HCT116 (cell line): ENCODE results near the gene CCDC172. TPM values are rescaled to one million over a fixed set of nuclear protein-coding genes. Genes with fewer than 3 reads are reported as not detected.

Source experiments
- ATAC-seq: fragments of 200-7000 bp; cut with Tn5 transposase; 2 replicates; pipeline ENCODE4 v1.9.1; 2020; ENCODE audit warnings: mild to moderate bottlenecking, moderate library complexity
- BruUV-seq: library from RNA; stranded (reverse); fragments of 400-500 nt; replicated peaks from 2 replicates; lab custom pipeline; 2021; lab: Mats Ljungman, UMichigan
- CTCF ChIA-PET: fragments of 300-600 bp; sonication (Branson Sonifier 250); formaldehyde crosslinking; loops from one replicate; lab custom pipeline; 2021; ENCODE audit warnings: antibody characterized with exemption; lab: Charles Lee
- POLR2A ChIA-PET: fragments of 300-600, 350-600 bp; sonication (Branson Sonifier 250); formaldehyde crosslinking; loops from one replicate; lab custom pipeline; 2021; ENCODE audit warnings: antibody characterized with exemption; lab: Charles Lee
- RAD21 ChIA-PET, 2 experiments: fragments of 300-600 bp; sonication (Branson Sonifier 250); formaldehyde crosslinking; loops; one replicate each; lab custom pipeline; 2023; ENCODE audit warnings: low total read pairs in 2 of 2; ENCODE audit not compliant: uncharacterized antibody in 2 of 2, unreplicated experiment in 2 of 2, low non-redundant PET in 1 of 2; lab: Charles Lee
- DNase-seq: peaks from one replicate; pipeline ENCODE4 v3.0.0-alpha.2; 2010; ENCODE audit warnings: low read depth, low spot score
- H2AFZ ChIP-seq: fragments of 200-600 bp; shearing (Covaris generic), sonication (generic); 2 replicates; pipeline ENCODE4 v1.6.1; 2017; ENCODE audit warnings: low read depth, mixed run types, mixed read lengths, antibody characterized with exemption, low read length; ENCODE audit not compliant: poor library complexity, severe bottlenecking
- H3K27ac ChIP-seq: 2 replicates; pipeline ENCODE4 v1.5.1; 2012; ENCODE audit warnings: low read depth, low read length
- H3K27me3 ChIP-seq: fragments of 200-600 bp; sonication (generic); 2 replicates; pipeline ENCODE4 v1.6.1; 2016; ENCODE audit warnings: mixed run types, low read length, mixed read lengths; ENCODE audit not compliant: insufficient read depth
- H3K36me3 ChIP-seq, 2 experiments: fragments of 200-500 bp in 1 of 2; fragments of 200-600 bp in 1 of 2; sonication (Bioruptor generic) in 1 of 2; sonication (generic) in 1 of 2; 2 replicates each; pipeline versions ENCODE4 v1.5.1 to v1.6.1; 2014 to 2016; ENCODE audit warnings: low read length in 2 of 2, inconsistent platforms in 1 of 2, mixed read lengths in 1 of 2, mixed run types in 1 of 2; ENCODE audit not compliant: insufficient read depth in 2 of 2, control insufficient read depth in 1 of 2
- H3K4me1 ChIP-seq, 2 experiments: fragments of 200-600 bp in 1 of 2; sonication (generic) in 1 of 2; 2 replicates each; pipeline versions ENCODE4 v1.5.1 to v1.6.1; 2012 to 2017; ENCODE audit warnings: low read length in 2 of 2, inconsistent platforms in 1 of 2, mild to moderate bottlenecking in 1 of 2, mixed read lengths in 1 of 2, mixed run types in 1 of 2, moderate library complexity in 1 of 2; ENCODE audit not compliant: insufficient read depth in 2 of 2, control insufficient read depth in 1 of 2
- H3K4me2 ChIP-seq: fragments of 200-600 bp; sonication (generic); 2 replicates; pipeline ENCODE4 v1.6.1; 2017; ENCODE audit warnings: mixed run types, low read length, mixed read lengths
- H3K4me3 ChIP-seq, 2 experiments: fragments of 200-600 bp in 1 of 2; sonication (generic) in 1 of 2; replicated peaks in 1 of 2; 2 replicates each; pipeline ENCODE4 v1.5.1; 2011 to 2016; ENCODE audit warnings: low read length in 2 of 2, control low read depth in 1 of 2, low read depth in 1 of 2, mild to moderate bottlenecking in 1 of 2, mixed read lengths in 1 of 2, mixed run types in 1 of 2
- H3K79me2 ChIP-seq: fragments of 200-600 bp; sonication (generic); 2 replicates; pipeline ENCODE4 v1.6.1; 2017; ENCODE audit warnings: mild to moderate bottlenecking, mixed run types, low read length, moderate library complexity, mixed read lengths; ENCODE audit not compliant: insufficient read depth
- H3K9ac ChIP-seq: fragments of 200-600 bp; sonication (generic); 2 replicates; pipeline ENCODE4 v1.6.1; 2016; ENCODE audit warnings: low read length, mixed read lengths
- H3K9me2 ChIP-seq: fragments of 200-600 bp; sonication (generic), shearing (Covaris generic); 2 replicates; pipeline ENCODE4 v1.6.1; 2017; ENCODE audit warnings: mixed run types, mild to moderate bottlenecking, moderate library complexity; ENCODE audit not compliant: insufficient read depth
- H3K9me3 ChIP-seq, 2 experiments: fragments of 200-500 bp in 1 of 2; fragments of 200-600 bp in 1 of 2; sonication (Bioruptor generic) in 1 of 2; sonication (generic) in 1 of 2; 2 replicates each; pipeline ENCODE4 v1.6.1; 2014 to 2017; ENCODE audit warnings: low read length in 2 of 2, mixed read lengths in 2 of 2, inconsistent platforms in 1 of 2, low read depth in 1 of 2, mild to moderate bottlenecking in 1 of 2, mixed run types in 1 of 2, moderate library complexity in 1 of 2; ENCODE audit not compliant: control insufficient read depth in 1 of 2, insufficient read depth in 1 of 2
- H4K20me1 ChIP-seq: fragments of 200-600 bp; sonication (generic), shearing (Covaris generic); 2 replicates; pipeline ENCODE4 v1.6.1; 2017; ENCODE audit warnings: mixed run types, mild to moderate bottlenecking, moderate library complexity; ENCODE audit not compliant: insufficient read depth
- CBX3 ChIP-seq: IDR thresholded peaks from 2 replicates; pipeline ENCODE4 v1.6.1; 2012; ENCODE audit warnings: low read depth
- EGR1 ChIP-seq: IDR thresholded peaks from 2 replicates; pipeline ENCODE4 v1.6.1; 2012; ENCODE audit warnings: low read depth
- EZH2 ChIP-seq: fragments of 200-600 bp; sonication (generic); IDR thresholded peaks from 2 replicates; pipeline ENCODE4 v1.6.1; 2017; ENCODE audit warnings: antibody characterized with exemption, mixed run types
- EZH2phosphoT487 ChIP-seq: fragments of 200-600 bp; IDR thresholded peaks from 2 replicates; pipeline ENCODE4 v1.6.1; 2018; ENCODE audit warnings: antibody characterized with exemption, borderline replicate concordance
- JUND ChIP-seq: IDR thresholded peaks from 2 replicates; pipeline ENCODE4 v1.6.1; 2012
- POLR2A ChIP-seq: IDR thresholded peaks from 2 replicates; pipeline ENCODE4 v1.7.0; 2011; ENCODE audit warnings: borderline replicate concordance; ENCODE audit not compliant: insufficient read depth, insufficient read length; ENCODE audit errors: extremely low read depth
- POLR2AphosphoS5 ChIP-seq: IDR thresholded peaks from 2 replicates; pipeline ENCODE4 v1.6.1; 2011; ENCODE audit warnings: mild to moderate bottlenecking, low read depth, low read length, moderate library complexity
- SIN3A ChIP-seq: IDR thresholded peaks from 2 replicates; pipeline ENCODE4 v1.6.1; 2012; ENCODE audit warnings: low read depth
- SRF ChIP-seq: IDR thresholded peaks from 2 replicates; pipeline ENCODE4 v1.6.1; 2012; ENCODE audit warnings: low read depth
- TCF7L2 ChIP-seq: IDR thresholded peaks from 2 replicates; pipeline ENCODE4 v1.7.0; 2011; ENCODE audit warnings: borderline replicate concordance, inconsistent platforms; ENCODE audit not compliant: insufficient read depth, insufficient read length; ENCODE audit errors: extremely low read depth
- ZFX ChIP-seq: fragments of 450-650 bp; IDR thresholded peaks from 2 replicates; pipeline ENCODE4 v1.6.1; 2017
- ZNF274 ChIP-seq: fragments of 200-500 bp; sonication (Bioruptor generic); IDR thresholded peaks from 2 replicates; pipeline ENCODE4 v1.6.1; 2014; ENCODE audit warnings: mild to moderate bottlenecking, low read depth, low read length, inconsistent platforms
- intact Hi-C: fragments of 100-400 bp; cut with micrococcal nuclease; formaldehyde crosslinking; loops from 2 replicates; pipeline ENCODE4 v1.10.0; 2022
- total RNA-seq: library from RNA; stranded (reverse); gene quantifications from one replicate; pipeline ENCODE4 v1.2.1, GENCODE V29; 2021; ENCODE audit not compliant: unreplicated experiment
- TF ChIP-seq, protein P1 (sequence below): IDR thresholded peaks from 2 replicates; pipeline ENCODE4 v1.6.1; 2012
- TF ChIP-seq, protein P2 (sequence below): IDR thresholded peaks from 2 replicates; pipeline ENCODE4 v1.6.1; 2012; ENCODE audit warnings: low read depth
- TF ChIP-seq, protein P3 (sequence below): IDR thresholded peaks from 2 replicates; pipeline ENCODE4 v1.6.1; 2012
- TF ChIP-seq, protein P4 (sequence below), 3 experiments: fragments of 200-600 bp in 1 of 3; sonication (generic) in 1 of 3; IDR thresholded peaks in 2 of 3; conservative IDR thresholded peaks in 1 of 3; 2 replicates each; pipeline ENCODE4 v1.5.1; 2012 to 2017; ENCODE audit warnings: low read depth in 2 of 3, low read length in 2 of 3, antibody characterized with exemption in 1 of 3, borderline replicate concordance in 1 of 3, control low read depth in 1 of 3, mild to moderate bottlenecking in 1 of 3, mixed read lengths in 1 of 3, mixed run types in 1 of 3, moderate library complexity in 1 of 3; ENCODE audit not compliant: insufficient read depth in 1 of 3

CCDC172 gene
- total RNA-seq, 1 experiment from 2014 or later = not detected

DNA sequence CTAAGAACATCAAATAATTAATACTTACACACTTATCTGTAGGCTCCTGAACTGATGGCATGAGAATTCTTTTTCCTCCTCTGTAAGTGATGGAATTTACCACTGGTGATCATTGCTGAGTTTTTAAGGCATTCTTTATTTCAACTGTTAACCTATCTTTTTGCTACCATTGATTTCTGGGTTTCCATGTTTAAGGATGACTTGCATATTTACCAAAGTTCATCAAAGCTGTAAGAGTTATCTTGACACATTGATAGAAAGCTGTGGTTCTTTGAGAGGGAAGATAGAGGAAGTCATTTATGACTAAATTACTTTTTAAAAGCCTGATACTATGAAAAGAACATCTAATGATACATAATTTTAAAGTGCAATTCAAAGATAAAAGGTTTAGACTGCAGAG lies 31.8 kb upstream of the CCDC172 start:
- H3K4me2 ChIP-seq = no peak overlapping the region
- no peaks in the 10 kb centered on the region for H4K20me1 ChIP-seq
- no peak overlapping the region for H3K4me3 ChIP-seq
- no TSS peak for BruUV-seq
- no peak overlapping the region for H3K27ac ChIP-seq
- no peak overlapping the region for H2AFZ ChIP-seq
- peaks cover 55% of the 10 kb centered on the region for H3K27me3 ChIP-seq
- no peak for ATAC-seq
- H3K4me1 ChIP-seq = no peaks in the 10 kb centered on the region
- no peak for TF ChIP-seq EZH2phosphoT487
- TF ChIP-seq SIN3A = no peak
- no peak for TF ChIP-seq TCF7L2
- TF ChIP-seq EZH2 = no peak
- no peak for TF ChIP-seq ZFX
- no peak for TF ChIP-seq CBX3
- no peak for TF ChIP-seq POLR2A
- TF ChIP-seq SRF = no peak
- H3K9me3 ChIP-seq = no peaks in the 10 kb centered on the region
- no peak overlapping the region for H3K9ac ChIP-seq
- no peaks in the 10 kb centered on the region for H3K36me3 ChIP-seq
- ChIA-PET RAD21 (no interaction called here), POLR2A (no interaction called here), CTCF (no interaction called here)
- intact Hi-C loops = no loop called here
- H3K9me2 ChIP-seq = no peaks in the 10 kb centered on the region
- DNase-seq = no peak
- no peaks in the 10 kb centered on the region for H3K79me2 ChIP-seq

DNA sequence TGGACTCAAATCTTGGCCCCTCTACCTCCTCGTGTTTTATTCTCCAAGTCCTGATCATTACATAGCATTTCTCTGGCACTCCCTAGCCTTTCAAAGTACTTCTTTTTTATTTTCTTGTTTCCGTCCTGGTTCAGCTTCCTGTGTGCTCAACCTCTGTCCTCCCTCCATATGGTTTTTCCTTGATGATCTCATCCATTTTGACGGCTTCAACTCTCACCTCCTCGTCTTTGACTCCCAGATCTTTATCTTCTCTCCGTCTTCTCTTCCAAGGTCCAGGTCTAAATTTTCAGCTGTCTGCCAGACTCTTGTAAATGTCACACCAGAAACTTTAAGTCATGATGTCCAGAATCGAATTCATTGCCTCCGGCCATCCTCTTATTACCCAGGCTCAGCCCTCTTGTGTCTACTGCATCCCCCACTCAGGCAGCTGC lies 27.9 kb upstream of the CCDC172 start:
- ChIA-PET POLR2A (no interaction called here), CTCF (no interaction called here), RAD21 (no interaction called here)
- H3K79me2 ChIP-seq = no peaks in the 10 kb centered on the region
- H3K9me2 ChIP-seq = no peaks in the 10 kb centered on the region
- no peaks in the 10 kb centered on the region for H3K4me1 ChIP-seq
- H4K20me1 ChIP-seq = no peaks in the 10 kb centered on the region
- no peak overlapping the region for H3K4me3 ChIP-seq
- ATAC-seq = no peak
- peaks cover 57% of the 10 kb centered on the region for H3K27me3 ChIP-seq
- no peaks in the 10 kb centered on the region for H3K36me3 ChIP-seq
- H3K9me3 ChIP-seq = no peaks in the 10 kb centered on the region
- no peak overlapping the region for H2AFZ ChIP-seq
- no peak for DNase-seq
- H3K4me2 ChIP-seq = no peak overlapping the region
- H3K27ac ChIP-seq = no peak overlapping the region
- no TSS peak for BruUV-seq
- H3K9ac ChIP-seq = no peak overlapping the region
- intact Hi-C loops = no loop called here
- no peak for TF ChIP-seq JUND
- no peak for TF ChIP-seq SIN3A
- TF ChIP-seq, protein P1, sequence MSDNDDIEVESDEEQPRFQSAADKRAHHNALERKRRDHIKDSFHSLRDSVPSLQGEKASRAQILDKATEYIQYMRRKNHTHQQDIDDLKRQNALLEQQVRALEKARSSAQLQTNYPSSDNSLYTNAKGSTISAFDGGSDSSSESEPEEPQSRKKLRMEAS = no peak
- TF ChIP-seq POLR2AphosphoS5 = no peak
- no peak for TF ChIP-seq ZNF274
- TF ChIP-seq, protein P2, sequence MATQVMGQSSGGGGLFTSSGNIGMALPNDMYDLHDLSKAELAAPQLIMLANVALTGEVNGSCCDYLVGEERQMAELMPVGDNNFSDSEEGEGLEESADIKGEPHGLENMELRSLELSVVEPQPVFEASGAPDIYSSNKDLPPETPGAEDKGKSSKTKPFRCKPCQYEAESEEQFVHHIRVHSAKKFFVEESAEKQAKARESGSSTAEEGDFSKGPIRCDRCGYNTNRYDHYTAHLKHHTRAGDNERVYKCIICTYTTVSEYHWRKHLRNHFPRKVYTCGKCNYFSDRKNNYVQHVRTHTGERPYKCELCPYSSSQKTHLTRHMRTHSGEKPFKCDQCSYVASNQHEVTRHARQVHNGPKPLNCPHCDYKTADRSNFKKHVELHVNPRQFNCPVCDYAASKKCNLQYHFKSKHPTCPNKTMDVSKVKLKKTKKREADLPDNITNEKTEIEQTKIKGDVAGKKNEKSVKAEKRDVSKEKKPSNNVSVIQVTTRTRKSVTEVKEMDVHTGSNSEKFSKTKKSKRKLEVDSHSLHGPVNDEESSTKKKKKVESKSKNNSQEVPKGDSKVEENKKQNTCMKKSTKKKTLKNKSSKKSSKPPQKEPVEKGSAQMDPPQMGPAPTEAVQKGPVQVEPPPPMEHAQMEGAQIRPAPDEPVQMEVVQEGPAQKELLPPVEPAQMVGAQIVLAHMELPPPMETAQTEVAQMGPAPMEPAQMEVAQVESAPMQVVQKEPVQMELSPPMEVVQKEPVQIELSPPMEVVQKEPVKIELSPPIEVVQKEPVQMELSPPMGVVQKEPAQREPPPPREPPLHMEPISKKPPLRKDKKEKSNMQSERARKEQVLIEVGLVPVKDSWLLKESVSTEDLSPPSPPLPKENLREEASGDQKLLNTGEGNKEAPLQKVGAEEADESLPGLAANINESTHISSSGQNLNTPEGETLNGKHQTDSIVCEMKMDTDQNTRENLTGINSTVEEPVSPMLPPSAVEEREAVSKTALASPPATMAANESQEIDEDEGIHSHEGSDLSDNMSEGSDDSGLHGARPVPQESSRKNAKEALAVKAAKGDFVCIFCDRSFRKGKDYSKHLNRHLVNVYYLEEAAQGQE = no peak
- no peak for TF ChIP-seq EGR1
- TF ChIP-seq, protein P3, sequence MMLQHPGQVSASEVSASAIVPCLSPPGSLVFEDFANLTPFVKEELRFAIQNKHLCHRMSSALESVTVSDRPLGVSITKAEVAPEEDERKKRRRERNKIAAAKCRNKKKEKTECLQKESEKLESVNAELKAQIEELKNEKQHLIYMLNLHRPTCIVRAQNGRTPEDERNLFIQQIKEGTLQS = no peak
- TF ChIP-seq, protein P4, sequence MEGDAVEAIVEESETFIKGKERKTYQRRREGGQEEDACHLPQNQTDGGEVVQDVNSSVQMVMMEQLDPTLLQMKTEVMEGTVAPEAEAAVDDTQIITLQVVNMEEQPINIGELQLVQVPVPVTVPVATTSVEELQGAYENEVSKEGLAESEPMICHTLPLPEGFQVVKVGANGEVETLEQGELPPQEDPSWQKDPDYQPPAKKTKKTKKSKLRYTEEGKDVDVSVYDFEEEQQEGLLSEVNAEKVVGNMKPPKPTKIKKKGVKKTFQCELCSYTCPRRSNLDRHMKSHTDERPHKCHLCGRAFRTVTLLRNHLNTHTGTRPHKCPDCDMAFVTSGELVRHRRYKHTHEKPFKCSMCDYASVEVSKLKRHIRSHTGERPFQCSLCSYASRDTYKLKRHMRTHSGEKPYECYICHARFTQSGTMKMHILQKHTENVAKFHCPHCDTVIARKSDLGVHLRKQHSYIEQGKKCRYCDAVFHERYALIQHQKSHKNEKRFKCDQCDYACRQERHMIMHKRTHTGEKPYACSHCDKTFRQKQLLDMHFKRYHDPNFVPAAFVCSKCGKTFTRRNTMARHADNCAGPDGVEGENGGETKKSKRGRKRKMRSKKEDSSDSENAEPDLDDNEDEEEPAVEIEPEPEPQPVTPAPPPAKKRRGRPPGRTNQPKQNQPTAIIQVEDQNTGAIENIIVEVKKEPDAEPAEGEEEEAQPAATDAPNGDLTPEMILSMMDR (IDR thresholded peaks at IDR 0.05 in 2 of 3, conservative IDR thresholded peaks at IDR 0.05 in 1 of 3; ENCODE audit: borderline replicate concordance in 1 of 3, insufficient read depth in 1 of 3, low read depth in 2 of 3, low read length in 2 of 3) = no peak
